ENCODE results near the gene RMI1.
"Not testable (repeated sequence)": the region's sequence is repeated elsewhere in the genome, so short reads cannot be mapped to it uniquely, and the experiment has no call there.

Gene RMI1

GRCh38 chr9:83980395-83981125 lies at the start of gene RMI1:
Gene RMI1, plus strand, starts transcription at chr9:83980805. Its CDS starts 20,182 bp downstream, at chr9:84000987.
- peak; percentile 96 for DNase-seq (ENCODE audit: low spot score)

GRCh38 chr9:83930881-83931280 lies 49.7 kb upstream of the RMI1 start:
- DNase-seq (ENCODE audit: low spot score) = no peak

GRCh38 chr9:83932011-83932410 lies 48.6 kb upstream of the RMI1 start:
- no peak for DNase-seq (ENCODE audit: low spot score)

DNA sequence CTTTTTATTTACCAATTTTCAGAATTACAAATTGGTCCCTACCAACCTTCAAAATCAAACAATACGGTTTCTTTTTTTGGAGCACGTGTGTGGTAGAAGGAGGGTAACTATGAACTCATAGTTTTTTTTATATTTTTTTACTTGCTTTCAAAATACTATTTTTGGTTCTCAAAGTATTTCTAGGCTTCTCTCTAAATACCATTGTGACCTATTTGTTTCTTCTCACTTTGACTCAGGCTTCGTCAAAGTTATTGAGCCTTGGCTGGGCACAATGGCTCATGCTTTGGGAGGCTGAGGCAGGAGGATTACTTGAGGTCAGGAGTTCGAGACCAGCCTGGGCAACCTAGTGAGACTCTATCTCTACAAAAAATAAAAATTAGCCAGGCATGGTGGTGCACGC lies 47.8 kb upstream of the RMI1 start:
- DNase-seq (ENCODE audit: low spot score) = no peak

GRCh38 chr9:83933790-83934189 lies 46.8 kb upstream of the RMI1 start:
- no peak for DNase-seq (ENCODE audit: low spot score)

GRCh38 chr9:83934569-83935275 lies 45.9 kb upstream of the RMI1 start:
- peak; percentile 35 for DNase-seq (ENCODE audit: low spot score)

GRCh38 chr9:83935276-83935935 lies 45.2 kb upstream of the RMI1 start:
- peak; percentile 74 for DNase-seq (ENCODE audit: low spot score)

GRCh38 chr9:83936523-83936922 lies 44.1 kb upstream of the RMI1 start:
- no peak for DNase-seq (ENCODE audit: low spot score)

DNA sequence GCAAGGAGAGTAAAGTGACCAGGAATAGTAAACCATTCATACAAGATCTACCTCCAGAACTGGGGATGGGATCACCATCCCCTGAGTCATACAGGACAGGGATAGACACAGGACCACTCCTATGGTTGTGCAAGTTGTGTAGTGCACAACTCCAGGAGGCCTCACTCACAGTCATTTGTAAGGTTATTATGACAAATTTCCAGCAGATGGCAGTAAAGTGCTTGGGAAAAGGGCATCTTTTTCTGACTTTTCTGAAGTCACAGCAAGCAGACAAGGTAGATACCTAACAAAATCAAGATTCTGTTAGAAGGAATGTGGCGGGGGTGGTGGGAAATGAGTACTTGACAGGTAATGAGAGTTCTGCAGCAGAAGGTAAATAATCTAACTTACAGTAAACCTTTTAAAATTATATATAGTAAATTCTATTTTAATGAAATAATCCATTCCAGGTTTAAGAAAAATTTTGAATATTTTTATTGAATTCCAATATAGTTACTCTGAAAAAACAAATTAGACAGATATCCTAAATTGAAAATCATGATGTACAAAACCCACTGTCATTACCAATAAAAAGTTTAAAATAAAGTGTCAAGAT lies 42.6 kb upstream of the RMI1 start:
- DNase-seq (ENCODE audit: low spot score) = peak; percentile 72

GRCh38 chr9:83940590-83941303 lies 39.9 kb upstream of the RMI1 start:
- no peak for DNase-seq (ENCODE audit: low spot score)

DNA sequence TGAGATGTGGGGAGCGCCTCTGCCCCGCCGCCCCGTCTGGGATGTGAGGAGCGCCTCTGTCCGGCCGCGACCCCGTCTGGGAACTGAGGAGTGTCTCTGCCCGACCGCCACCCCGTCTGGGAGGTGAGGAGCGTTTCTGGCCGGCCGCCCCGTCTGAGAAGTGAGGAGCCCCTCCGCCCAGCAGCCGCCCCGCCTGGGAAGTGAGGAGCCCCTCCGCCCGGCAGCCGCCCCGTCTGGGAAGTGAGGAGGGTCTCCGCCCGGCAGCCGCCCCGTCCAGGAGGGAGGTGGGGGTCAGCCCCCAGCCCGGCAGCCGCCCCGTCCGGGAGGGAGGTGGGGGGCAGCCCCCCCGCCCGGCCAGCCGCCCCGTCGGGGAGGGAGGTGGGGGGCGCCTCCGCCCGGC lies 32.5 kb upstream of the RMI1 start:
- not testable (repeated sequence) for DNase-seq (ENCODE audit: low spot score)

DNA sequence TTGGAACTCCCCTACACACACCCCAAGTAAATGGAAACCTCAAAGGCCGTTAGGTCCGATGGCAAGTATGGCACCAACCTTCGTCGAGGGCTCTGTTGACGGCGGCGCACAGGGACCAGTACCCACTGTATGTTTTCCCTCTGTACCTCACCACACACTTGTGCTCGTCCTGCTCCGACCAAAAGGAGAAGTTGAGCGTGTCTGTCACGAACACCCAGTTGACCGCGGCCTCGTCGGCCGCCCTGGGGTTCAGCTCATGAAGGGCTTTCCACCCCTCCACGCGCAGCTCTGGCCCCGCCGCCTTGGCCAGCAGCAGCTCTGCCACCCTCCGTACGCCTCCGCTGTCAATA lies 24.5 kb upstream of the RMI1 start:
- no peak for DNase-seq (ENCODE audit: low spot score)

DNA sequence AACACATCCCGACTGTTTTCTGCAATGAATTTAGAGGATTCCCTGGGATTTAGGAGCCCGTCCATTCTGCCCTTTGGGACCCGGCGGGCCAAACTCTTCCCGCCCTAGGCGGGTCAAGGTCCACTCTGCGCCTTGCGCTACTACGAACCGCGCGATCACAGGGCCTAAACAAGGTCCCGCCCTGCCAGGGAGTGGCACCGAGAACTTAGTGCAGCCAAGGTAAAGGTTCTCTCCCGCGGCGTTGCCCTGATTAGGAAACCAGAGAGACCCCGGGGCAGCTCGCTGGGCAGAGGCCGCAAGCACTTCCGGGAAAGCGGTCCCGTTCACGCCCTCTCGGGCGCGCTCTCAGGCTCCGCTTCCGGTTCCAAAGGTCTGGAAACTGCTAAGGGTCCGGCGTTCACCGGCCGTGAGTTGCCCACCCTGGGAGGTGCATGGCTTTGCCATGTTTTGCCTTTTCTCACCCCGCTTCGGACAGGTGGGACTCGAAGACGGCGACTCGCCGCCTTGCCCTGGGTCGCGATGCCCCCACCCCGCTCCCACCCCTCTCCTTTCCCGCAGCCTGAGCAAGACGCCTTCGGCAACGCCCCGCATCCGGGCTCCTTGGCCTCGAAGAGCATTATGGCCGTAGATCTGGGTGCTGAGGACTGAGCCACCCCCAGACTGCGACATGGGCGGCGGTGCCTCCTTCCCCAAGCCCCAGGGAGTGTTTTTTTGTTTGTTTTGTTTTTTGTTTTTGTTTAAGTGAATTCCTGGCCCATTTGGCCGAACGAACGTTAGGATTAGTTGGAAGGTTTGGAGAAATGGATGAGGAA lies 24.0 kb upstream of the RMI1 start:
- DNase-seq (ENCODE audit: low spot score) = peak; percentile 72

- no peak for DNase-seq (ENCODE audit: low spot score)
Observed at GRCh38 chr9:83957248-83957513, 23.4 kb upstream of the RMI1 start.

DNA sequence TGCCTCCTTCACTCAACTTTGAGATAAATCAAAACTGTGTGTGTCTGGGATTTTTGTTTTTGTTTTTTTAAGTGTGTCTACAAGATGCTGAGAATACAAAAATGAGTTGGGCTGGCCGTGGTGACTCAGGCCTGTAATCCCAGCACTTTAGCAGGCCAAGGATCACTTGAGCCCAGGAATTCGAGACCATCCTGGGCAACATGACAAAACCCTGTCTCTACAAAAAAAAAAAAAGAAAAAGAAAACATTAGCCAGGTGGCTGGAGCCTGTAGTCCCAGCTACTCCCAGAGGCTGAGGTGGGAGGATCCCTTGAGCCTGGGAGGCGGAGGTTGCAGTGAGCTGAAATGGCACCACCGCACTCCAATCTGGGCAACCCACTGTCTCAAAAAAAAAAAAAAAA lies 21.5 kb upstream of the RMI1 start:
- peak; percentile 42 for DNase-seq (ENCODE audit: low spot score)

DNA sequence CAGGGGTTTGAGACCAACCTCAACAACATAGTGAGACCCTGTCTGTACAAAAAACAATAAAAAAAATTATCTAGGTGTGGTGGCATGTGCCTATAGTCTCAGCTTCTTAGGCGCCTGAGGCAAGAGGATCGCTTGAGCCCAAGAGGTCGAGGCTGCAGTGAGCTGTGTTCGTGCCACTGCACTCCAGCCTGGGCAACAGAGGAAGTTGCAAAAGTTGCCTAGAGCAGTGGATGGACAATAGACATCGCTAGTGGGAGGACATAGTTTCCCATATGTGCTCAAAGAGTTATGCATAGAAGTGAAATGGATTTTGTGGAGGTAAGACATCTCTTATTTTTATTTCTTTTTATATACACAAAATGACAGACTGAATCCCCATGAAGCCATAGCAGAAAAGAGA lies 19.6 kb upstream of the RMI1 start:
- DNase-seq (ENCODE audit: low spot score) = no peak

- DNase-seq (ENCODE audit: low spot score) = no peak
Observed at GRCh38 chr9:83962165-83962564, 18.4 kb upstream of the RMI1 start.

DNA sequence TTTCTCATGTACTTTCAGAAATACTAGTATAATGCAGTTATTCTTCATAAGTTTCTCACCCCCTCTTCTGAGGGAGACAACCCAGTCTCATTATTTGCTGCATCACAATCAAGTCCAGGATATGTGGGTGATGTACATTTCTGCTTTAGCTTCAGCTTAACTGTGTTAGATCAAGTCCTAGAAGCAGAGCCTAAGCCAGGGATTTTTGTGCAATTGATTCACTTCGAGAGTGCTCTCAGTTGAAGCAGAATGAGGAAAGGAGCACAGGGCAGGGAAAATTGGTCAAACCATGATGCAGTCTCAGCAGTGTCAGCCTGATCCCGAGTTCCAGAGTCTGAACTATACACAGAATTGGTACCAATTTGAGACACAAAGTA lies 15.6 kb upstream of the RMI1 start:
- no peak for DNase-seq (ENCODE audit: low spot score)

DNA sequence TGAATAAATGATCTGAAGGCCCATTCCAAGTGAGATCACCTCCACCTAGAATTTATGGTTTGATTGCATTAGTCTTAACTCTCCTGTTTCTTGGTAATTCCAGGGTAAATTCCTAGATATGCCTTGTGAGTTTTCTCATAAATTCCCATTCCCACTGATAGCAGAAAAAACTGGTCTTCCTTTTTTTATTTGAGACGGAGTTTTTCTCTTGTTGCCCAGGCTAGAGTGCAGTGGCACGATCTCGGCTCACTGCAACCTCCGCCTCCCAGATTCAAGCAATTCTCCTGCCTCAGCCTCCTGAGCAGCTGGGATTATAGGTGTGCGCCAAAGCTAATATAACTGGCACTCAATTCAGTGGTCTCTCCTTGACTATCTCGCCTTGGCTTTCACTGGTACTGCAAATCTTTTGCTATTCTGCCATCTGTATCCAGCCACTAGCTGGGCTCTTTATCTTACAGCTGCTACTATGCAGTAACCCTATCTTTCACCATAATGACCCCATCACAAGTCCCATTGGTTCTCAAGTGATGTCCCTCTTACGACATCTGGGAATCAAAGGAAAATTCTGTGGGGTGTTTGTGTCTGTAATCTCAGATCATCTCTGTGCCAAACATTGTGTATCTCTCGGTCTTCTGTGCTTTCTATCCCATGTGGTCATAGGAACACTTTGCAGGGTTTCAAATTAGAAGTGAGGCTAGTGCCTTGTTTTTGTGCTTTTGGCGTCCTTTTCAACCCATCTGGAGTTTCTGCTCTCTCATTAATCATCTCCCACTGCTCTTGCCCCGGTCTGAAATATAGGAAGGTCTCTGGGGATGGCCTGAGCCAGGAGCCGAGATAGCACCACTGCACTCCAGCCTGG lies 15.0 kb upstream of the RMI1 start:
- no peak for DNase-seq (ENCODE audit: low spot score)

DNA sequence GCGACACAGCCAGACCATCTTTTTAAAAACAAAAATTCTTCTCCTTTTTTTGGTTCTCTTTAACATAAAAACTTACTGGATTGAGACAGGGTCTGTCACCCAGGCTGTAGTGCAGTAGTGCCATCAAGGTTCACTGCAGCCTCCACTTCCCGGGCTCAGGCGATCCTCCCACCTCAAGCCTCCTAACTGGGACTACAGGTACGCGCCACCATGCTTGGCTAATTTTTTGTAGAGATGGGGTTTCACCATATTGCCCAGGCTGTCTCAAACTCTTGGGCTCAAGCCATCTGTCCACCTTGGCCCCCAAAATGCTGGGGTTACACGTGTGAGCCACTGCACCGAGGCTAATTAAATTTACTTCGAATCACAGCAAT lies 14.4 kb upstream of the RMI1 start:
- no peak for DNase-seq (ENCODE audit: low spot score)

- DNase-seq (ENCODE audit: low spot score) = no peak
Observed at GRCh38 chr9:83967073-83967472, 13.5 kb upstream of the RMI1 start.

Measured in AG08395 (cell line).